ENCODE results near the gene SGSM2.

The SGSM2 gene

GRCh38 chr17:2374549-2375285 is 37.4 kb downstream of the SGSM2 start:
- peak overlapping the region in 7 of 11 experiments; percentile 17 to 47 (median 33); a peak in 9 of 22 replicates for H3K9ac ChIP-seq
- H3K4me2 ChIP-seq = no peak overlapping the region
- peaks cover 51 to 88% (median 77%) of the 10 kb centered on the region in 11 experiments for H3K36me3 ChIP-seq
- no peak overlapping the region for H3K4me3 ChIP-seq
- H4K20me1 ChIP-seq = peaks cover 0 to 17% (median 0%) of the 10 kb centered on the region in 11 experiments; a peak in 4 of 22 replicates
- peak overlapping the region in 2 of 11 experiments; percentile 7 to 25; a peak in 4 of 22 replicates for H3K27ac ChIP-seq
- no peaks in the 10 kb centered on the region for H3K9me3 ChIP-seq (replicated peaks in 1 of 11)
- H3K27me3 ChIP-seq = no peaks in the 10 kb centered on the region
- TF ChIP-seq Cebpa-rat (IDR thresholded peaks at IDR 0.05) = no peak
- peaks cover 3 to 19% (median 9%) of the 10 kb centered on the region in 10 experiments; a peak in 17 of 20 replicates for H3K4me1 ChIP-seq

GRCh38 chr17:2375406-2375805 is 38.1 kb downstream of the SGSM2 start:
- peak overlapping the region in 4 of 11 experiments; percentile 24 to 47 (median 38); a peak in 4 of 22 replicates for H3K9ac ChIP-seq
- H3K9me3 ChIP-seq (replicated peaks in 1 of 11) = no peaks in the 10 kb centered on the region
- peaks cover under 1 to 15% (median 2%) of the 10 kb centered on the region in 10 experiments; a peak in 11 of 20 replicates for H3K4me1 ChIP-seq
- no peak overlapping the region for H3K4me3 ChIP-seq
- peak overlapping the region in 2 of 11 experiments; percentile 7 to 25; a peak in 4 of 22 replicates for H3K27ac ChIP-seq
- no peak overlapping the region for H3K4me2 ChIP-seq
- peaks cover 0 to 16% (median 0%) of the 10 kb centered on the region in 11 experiments; a peak in 4 of 22 replicates for H4K20me1 ChIP-seq
- no peaks in the 10 kb centered on the region for H3K27me3 ChIP-seq
- no peak for TF ChIP-seq Cebpa-rat (IDR thresholded peaks at IDR 0.05)
- H3K36me3 ChIP-seq = peaks cover 58 to 95% (median 84%) of the 10 kb centered on the region in 11 experiments

- Histone ChIP-seq H3K9me3 (replicated peaks in 1 of 11) (no peaks in the 10 kb centered on the region), H3K27me3 (no peaks in the 10 kb centered on the region), H3K4me1 (peaks cover 0 to 22% (median 0%) of the 10 kb centered on the region in 10 experiments; a peak in 8 of 20 replicates), H3K4me3 (no peak overlapping the region), H3K27ac (no peak overlapping the region), H3K9ac (no peak overlapping the region), H3K36me3 (peaks cover 62 to 99% (median 89%) of the 10 kb centered on the region in 11 experiments), H3K4me2 (no peak overlapping the region), H4K20me1 (peaks cover 0 to 16% (median 0%) of the 10 kb centered on the region in 11 experiments; a peak in 4 of 22 replicates)
- TF ChIP-seq Cebpa-rat (IDR thresholded peaks at IDR 0.05) = no peak
Observed at GRCh38 chr17:2376107-2376506, 38.8 kb downstream of the SGSM2 start.

GRCh38 chr17:2377659-2378058 is 40.4 kb downstream of the SGSM2 start:
- Histone ChIP-seq H4K20me1 (peaks cover 0 to 22% (median 0%) of the 10 kb centered on the region in 11 experiments; a peak in 5 of 22 replicates), H3K9ac (peak overlapping the region in 4 of 11 experiments; percentile 5 to 45 (median 34); a peak in 3 of 22 replicates)
- no peak for TF ChIP-seq Cebpa-rat (IDR thresholded peaks at IDR 0.05)

GRCh38 chr17:2378905-2379304 is 41.6 kb downstream of the SGSM2 start:
- Histone ChIP-seq H3K9ac (peak overlapping the region in 3 of 11 experiments; percentile 4 to 23 (median 23); a peak in 3 of 22 replicates), H3K27me3 (no peaks in the 10 kb centered on the region), H3K4me3 (no peak overlapping the region), H4K20me1 (peaks cover 0 to 22% (median 0%) of the 10 kb centered on the region in 11 experiments; a peak in 5 of 22 replicates), H3K9me3 (replicated peaks in 1 of 11) (no peaks in the 10 kb centered on the region), H3K36me3 (peaks cover 51 to 85% (median 72%) of the 10 kb centered on the region in 11 experiments), H3K4me2 (no peak overlapping the region), H3K27ac (no peak overlapping the region), H3K4me1 (peaks cover 6 to 46% (median 13%) of the 10 kb centered on the region in 10 experiments; a peak in 18 of 20 replicates)
- TF ChIP-seq Cebpa-rat (IDR thresholded peaks at IDR 0.05) = no peak

More at GRCh38 chr17:2377659-2378058, 40.4 kb downstream of the SGSM2 start:
- Histone ChIP-seq H3K27me3 (no peaks in the 10 kb centered on the region), H3K4me1 (peaks cover 0 to 34% (median 4%) of the 10 kb centered on the region in 10 experiments; a peak in 14 of 20 replicates), H3K9me3 (replicated peaks in 1 of 11) (no peaks in the 10 kb centered on the region), H3K27ac (no peak overlapping the region), H3K4me3 (no peak overlapping the region), H3K36me3 (peaks cover 60 to 96% (median 84%) of the 10 kb centered on the region in 11 experiments), H3K4me2 (no peak overlapping the region)

GRCh38 chr17:2379489-2380225 is 42.4 kb downstream of the SGSM2 start:
- H3K36me3 ChIP-seq = peaks cover 51 to 86% (median 66%) of the 10 kb centered on the region in 11 experiments
- H3K27ac ChIP-seq = peak overlapping the region in 2 of 11 experiments; percentile 51 to 73; a peak in 4 of 22 replicates
- peak overlapping the region in 5 of 11 experiments; percentile 27 to 52 (median 38); a peak in 4 of 22 replicates for H3K9ac ChIP-seq
- H3K27me3 ChIP-seq = no peaks in the 10 kb centered on the region
- H3K4me1 ChIP-seq = peaks cover 6 to 49% (median 15%) of the 10 kb centered on the region in 10 experiments; a peak in 18 of 20 replicates
- peaks cover 0 to 22% (median 0%) of the 10 kb centered on the region in 11 experiments; a peak in 5 of 22 replicates for H4K20me1 ChIP-seq
- no peaks in the 10 kb centered on the region for H3K9me3 ChIP-seq (replicated peaks in 1 of 11)
- H3K4me3 ChIP-seq = no peak overlapping the region
- no peak overlapping the region for H3K4me2 ChIP-seq
- TF ChIP-seq Cebpa-rat (IDR thresholded peaks at IDR 0.05) = no peak

- Histone ChIP-seq H3K27ac (peak overlapping the region in 6 of 11 experiments; percentile 30 to 73 (median 43); a peak in 11 of 22 replicates), H3K36me3 (peaks cover 49 to 84% (median 65%) of the 10 kb centered on the region in 11 experiments), H3K4me1 (peaks cover 6 to 47% (median 18%) of the 10 kb centered on the region in 10 experiments; a peak in 18 of 20 replicates), H3K27me3 (no peaks in the 10 kb centered on the region), H3K4me3 (no peak overlapping the region), H3K9ac (peak overlapping the region in 10 of 11 experiments; percentile 3 to 52 (median 36); a peak in 10 of 22 replicates), H4K20me1 (peaks cover 0 to 22% (median 0%) of the 10 kb centered on the region in 11 experiments; a peak in 6 of 22 replicates), H3K4me2 (no peak overlapping the region), H3K9me3 (replicated peaks in 1 of 11) (no peaks in the 10 kb centered on the region)
- no peak for TF ChIP-seq Cebpa-rat (IDR thresholded peaks at IDR 0.05)
Observed at GRCh38 chr17:2380226-2380922, 43.1 kb downstream of the SGSM2 start.
